ENCODE measurements around the gene NGEF.

NGEF gene

DNA sequence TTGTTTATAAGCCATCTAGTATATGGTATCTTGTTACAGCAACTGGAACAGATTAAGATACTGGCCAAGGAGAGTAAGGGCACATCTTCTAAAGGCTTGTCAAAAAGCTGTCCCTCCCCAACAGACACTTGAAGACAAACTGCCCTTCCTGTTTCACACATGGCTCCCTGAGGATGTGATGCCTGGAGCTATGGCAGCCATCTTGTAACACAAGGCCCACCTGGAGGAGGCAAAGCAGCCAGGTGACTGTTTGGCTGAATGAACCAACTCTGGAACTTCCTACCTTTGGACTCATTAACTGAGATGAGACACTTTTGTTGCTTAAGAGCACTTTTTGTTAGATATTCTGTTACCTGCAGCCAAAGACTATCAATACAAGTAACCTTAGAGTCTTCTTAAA lies 88.6 kb downstream of the NGEF start:
- Histone ChIP-seq H3K4me3 (ENCODE audit: insufficient read length, low read depth) (no peak overlapping the region), H3K9ac (ENCODE audit: insufficient read length, low read depth) (no peak overlapping the region), H3K36me3 (ENCODE audit: insufficient read depth, insufficient read length, low read length) (no peaks in the 10 kb centered on the region), H3K9me3 (ENCODE audit: insufficient read depth, low read length) (no peaks in the 10 kb centered on the region), H3K4me1 (ENCODE audit: insufficient read depth, insufficient read length) (peaks cover 22% of the 10 kb centered on the region), H3K27me3 (ENCODE audit: insufficient read depth, insufficient read length) (peaks cover 50% of the 10 kb centered on the region)
- no peak for DNase-seq (ENCODE audit: low read depth, low spot score)
- TF ChIP-seq SUZ12 (IDR thresholded peaks at IDR 0.05; ENCODE audit: extremely low read depth, insufficient read depth, insufficient read length) (no peak), YY1 (IDR thresholded peaks at IDR 0.05; ENCODE audit: insufficient read depth, insufficient read length) (no peak), ZNF274 (IDR thresholded peaks at IDR 0.05; ENCODE audit: low read depth, low read length) (no peak)

DNA sequence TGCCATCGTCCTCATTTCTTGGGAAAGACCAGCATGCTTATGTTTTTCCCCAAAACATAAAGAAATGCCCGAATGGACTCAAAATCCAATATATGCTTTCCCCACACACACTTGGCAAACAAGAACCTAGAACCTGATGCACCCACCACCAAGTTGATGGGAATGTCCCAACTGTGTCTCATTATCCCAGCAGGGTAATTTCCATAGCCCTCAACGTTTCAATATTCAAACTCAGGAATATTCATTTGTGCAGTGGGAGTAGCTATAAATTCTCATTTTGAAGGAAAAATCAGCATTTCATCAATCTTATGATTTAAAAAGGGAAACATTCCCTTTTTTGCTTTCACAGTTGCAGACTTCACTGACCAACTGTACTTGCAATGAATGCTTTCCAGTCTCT lies 92.3 kb downstream of the NGEF start:
- no peaks in the 10 kb centered on the region for H3K9me3 ChIP-seq (ENCODE audit: insufficient read depth, low read length)
- no peak overlapping the region for H3K9ac ChIP-seq (ENCODE audit: insufficient read length, low read depth)
- peaks cover 7% of the 10 kb centered on the region for H3K4me1 ChIP-seq (ENCODE audit: insufficient read depth, insufficient read length)
- TF ChIP-seq YY1 (IDR thresholded peaks at IDR 0.05; ENCODE audit: insufficient read depth, insufficient read length) = no peak
- no peak for TF ChIP-seq ZNF274 (IDR thresholded peaks at IDR 0.05; ENCODE audit: low read depth, low read length)
- no peak for TF ChIP-seq SUZ12 (IDR thresholded peaks at IDR 0.05; ENCODE audit: extremely low read depth, insufficient read depth, insufficient read length)
- H3K4me3 ChIP-seq (ENCODE audit: insufficient read length, low read depth) = no peak overlapping the region
- H3K36me3 ChIP-seq (ENCODE audit: insufficient read depth, insufficient read length, low read length) = no peaks in the 10 kb centered on the region
- DNase-seq (ENCODE audit: low read depth, low spot score) = no peak
- H3K27me3 ChIP-seq (ENCODE audit: insufficient read depth, insufficient read length) = peaks cover 17% of the 10 kb centered on the region

DNA sequence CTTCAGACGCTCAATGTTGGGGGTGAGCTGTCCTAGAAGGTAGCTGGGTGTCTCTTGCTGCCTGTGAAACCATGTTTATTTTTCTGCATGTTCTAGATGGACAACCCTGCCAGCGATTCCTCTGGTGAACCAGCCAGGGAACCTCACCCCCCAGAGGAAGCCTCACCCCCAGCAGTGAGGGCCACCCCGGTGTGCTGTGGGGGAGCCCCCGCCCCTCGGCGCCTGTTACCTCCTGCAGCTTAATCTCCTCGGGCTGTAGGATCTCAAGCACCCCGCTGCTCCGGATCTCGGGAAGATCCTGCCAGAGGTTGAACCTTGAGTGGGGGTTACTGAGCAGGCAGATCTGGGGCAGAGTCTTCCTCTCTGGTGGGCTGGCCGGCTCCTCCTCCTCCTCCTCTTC lies 93.0 kb downstream of the NGEF start:
- no peak for TF ChIP-seq SUZ12 (IDR thresholded peaks at IDR 0.05; ENCODE audit: extremely low read depth, insufficient read depth, insufficient read length)
- no peak for TF ChIP-seq ZNF274 (IDR thresholded peaks at IDR 0.05; ENCODE audit: low read depth, low read length)
- no peak for TF ChIP-seq YY1 (IDR thresholded peaks at IDR 0.05; ENCODE audit: insufficient read depth, insufficient read length)
- H3K9ac ChIP-seq (ENCODE audit: insufficient read length, low read depth) = no peak overlapping the region
- no peak for DNase-seq (ENCODE audit: low read depth, low spot score)
- H3K36me3 ChIP-seq (ENCODE audit: insufficient read depth, insufficient read length, low read length) = no peaks in the 10 kb centered on the region
- H3K4me3 ChIP-seq (ENCODE audit: insufficient read length, low read depth) = no peak overlapping the region
- H3K4me1 ChIP-seq (ENCODE audit: insufficient read depth, insufficient read length) = peaks cover 1% of the 10 kb centered on the region
- peaks cover 9% of the 10 kb centered on the region for H3K27me3 ChIP-seq (ENCODE audit: insufficient read depth, insufficient read length)
- no peaks in the 10 kb centered on the region for H3K9me3 ChIP-seq (ENCODE audit: insufficient read depth, low read length)

DNA sequence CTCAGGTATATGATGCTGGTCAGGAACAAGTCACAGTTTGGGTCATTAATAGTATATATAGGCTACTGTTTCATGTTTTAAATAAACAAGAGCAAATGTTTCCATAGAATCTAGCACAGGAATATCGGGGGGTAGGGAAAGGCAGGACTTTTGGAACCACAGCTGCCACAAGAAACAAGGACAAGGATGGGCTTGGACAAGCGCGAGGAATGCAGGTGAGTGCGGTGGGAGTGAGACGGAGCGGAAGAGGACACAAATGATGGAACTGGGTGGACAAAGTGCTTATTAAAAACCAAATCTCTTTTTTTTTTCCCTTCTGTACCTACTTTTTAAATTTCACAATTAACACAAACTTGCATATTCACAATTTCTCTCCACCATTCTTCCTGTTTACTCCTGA lies 93.9 kb downstream of the NGEF start:
- no peak overlapping the region for H3K9ac ChIP-seq (ENCODE audit: insufficient read length, low read depth)
- no peaks in the 10 kb centered on the region for H3K9me3 ChIP-seq (ENCODE audit: insufficient read depth, low read length)
- no peak for DNase-seq (ENCODE audit: low read depth, low spot score)
- no peak overlapping the region for H3K4me3 ChIP-seq (ENCODE audit: insufficient read length, low read depth)
- H3K27me3 ChIP-seq (ENCODE audit: insufficient read depth, insufficient read length) = peaks cover under 1% of the 10 kb centered on the region
- no peaks in the 10 kb centered on the region for H3K4me1 ChIP-seq (ENCODE audit: insufficient read depth, insufficient read length)
- TF ChIP-seq YY1 (IDR thresholded peaks at IDR 0.05; ENCODE audit: insufficient read depth, insufficient read length) = no peak
- no peak for TF ChIP-seq ZNF274 (IDR thresholded peaks at IDR 0.05; ENCODE audit: low read depth, low read length)
- no peak for TF ChIP-seq SUZ12 (IDR thresholded peaks at IDR 0.05; ENCODE audit: extremely low read depth, insufficient read depth, insufficient read length)
- no peaks in the 10 kb centered on the region for H3K36me3 ChIP-seq (ENCODE audit: insufficient read depth, insufficient read length, low read length)

DNA sequence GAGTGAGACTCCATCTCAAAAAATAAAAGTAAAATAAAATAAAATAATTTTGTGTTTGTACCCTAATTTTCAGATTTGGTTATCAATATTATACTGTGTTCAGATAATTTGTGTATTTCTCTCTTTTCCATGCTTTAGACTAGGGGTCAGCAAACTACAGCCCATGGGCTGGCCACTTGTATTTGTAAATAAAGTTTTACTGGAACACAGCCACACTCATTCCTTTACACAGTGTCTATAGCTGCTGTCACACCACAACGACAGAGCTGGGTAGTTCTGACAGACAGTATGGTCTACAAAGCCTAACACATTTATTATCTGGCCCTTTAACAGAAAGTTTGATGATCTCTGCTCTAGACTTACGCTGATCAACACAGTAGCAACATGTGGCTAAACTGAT lies 99.2 kb downstream of the NGEF start:
- TF ChIP-seq ZNF274 (IDR thresholded peaks at IDR 0.05; ENCODE audit: low read depth, low read length) = no peak
- no peak for TF ChIP-seq SUZ12 (IDR thresholded peaks at IDR 0.05; ENCODE audit: extremely low read depth, insufficient read depth, insufficient read length)
- no peak for TF ChIP-seq YY1 (IDR thresholded peaks at IDR 0.05; ENCODE audit: insufficient read depth, insufficient read length)
- no peaks in the 10 kb centered on the region for H3K36me3 ChIP-seq (ENCODE audit: insufficient read depth, insufficient read length, low read length)
- DNase-seq (ENCODE audit: low read depth, low spot score) = no peak
- peaks cover 24% of the 10 kb centered on the region; the same call in 1 of the 2 replicates for H3K9me3 ChIP-seq (ENCODE audit: insufficient read depth, low read length)
- no peaks in the 10 kb centered on the region for H3K27me3 ChIP-seq (ENCODE audit: insufficient read depth, insufficient read length)
- H3K4me3 ChIP-seq (ENCODE audit: insufficient read length, low read depth) = no peak overlapping the region
- H3K4me1 ChIP-seq (ENCODE audit: insufficient read depth, insufficient read length) = no peaks in the 10 kb centered on the region
- H3K9ac ChIP-seq (ENCODE audit: insufficient read length, low read depth) = no peak overlapping the region

DNA sequence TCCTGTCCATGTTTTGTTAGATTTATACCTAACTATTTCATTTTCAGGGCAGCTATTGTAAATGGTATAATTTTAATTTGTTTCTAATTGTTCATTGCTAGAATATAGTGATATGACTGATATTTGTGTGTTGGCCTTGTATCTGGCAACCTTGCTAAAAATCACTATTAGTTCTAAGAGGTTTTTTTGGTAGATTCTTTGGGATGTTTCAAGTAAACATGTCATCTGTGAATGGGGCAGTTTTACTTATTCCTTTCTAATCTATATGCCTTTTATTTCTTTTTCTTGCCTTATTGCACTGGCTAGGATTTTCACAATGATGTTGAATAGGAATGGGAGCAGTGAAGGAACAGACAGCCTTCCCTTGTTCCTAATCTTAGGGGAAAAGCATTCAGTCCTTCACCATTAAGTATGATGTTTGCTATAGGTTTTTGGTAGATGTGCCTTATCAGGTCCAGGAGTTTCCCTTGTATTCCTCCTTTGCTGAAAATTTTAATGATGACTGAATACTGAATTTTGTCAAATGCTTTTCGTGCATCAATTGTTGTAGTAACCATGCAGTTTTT lies 101.3 kb downstream of the NGEF start:
- H3K4me1 ChIP-seq (ENCODE audit: insufficient read depth, insufficient read length) = no peaks in the 10 kb centered on the region
- H3K9ac ChIP-seq (ENCODE audit: insufficient read length, low read depth) = no peak overlapping the region
- no peak overlapping the region for H3K4me3 ChIP-seq (ENCODE audit: insufficient read length, low read depth)
- peaks cover 24% of the 10 kb centered on the region; the same call in 1 of the 2 replicates for H3K9me3 ChIP-seq (ENCODE audit: insufficient read depth, low read length)
- no peaks in the 10 kb centered on the region for H3K27me3 ChIP-seq (ENCODE audit: insufficient read depth, insufficient read length)
- no peaks in the 10 kb centered on the region for H3K36me3 ChIP-seq (ENCODE audit: insufficient read depth, insufficient read length, low read length)
- DNase-seq (ENCODE audit: low read depth, low spot score) = no peak
- TF ChIP-seq SUZ12 (IDR thresholded peaks at IDR 0.05; ENCODE audit: extremely low read depth, insufficient read depth, insufficient read length) (no peak), ZNF274 (IDR thresholded peaks at IDR 0.05; ENCODE audit: low read depth, low read length) (no peak), YY1 (IDR thresholded peaks at IDR 0.05; ENCODE audit: insufficient read depth, insufficient read length) (no peak)

DNA sequence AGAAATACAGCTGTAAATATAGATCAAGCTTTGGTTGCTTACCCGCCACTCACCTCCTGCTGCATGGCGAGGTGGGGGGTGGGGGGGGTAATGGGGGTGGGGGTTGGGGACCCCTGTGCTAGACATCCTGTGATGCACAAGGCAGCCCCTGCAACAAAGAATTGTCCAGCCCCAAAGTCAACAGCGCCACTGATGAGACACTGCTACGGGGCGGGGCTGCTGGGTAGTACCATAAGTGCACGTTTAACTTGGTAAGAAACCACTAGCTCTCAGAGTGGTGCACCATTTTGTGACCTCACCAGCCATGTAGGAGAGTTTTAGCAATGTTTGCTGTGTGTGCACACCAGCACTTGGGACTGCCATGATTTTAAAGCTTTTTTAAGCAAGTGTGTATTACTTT lies 102.7 kb downstream of the NGEF start:
- Histone ChIP-seq H3K36me3 (ENCODE audit: insufficient read depth, insufficient read length, low read length) (no peaks in the 10 kb centered on the region), H3K9me3 (ENCODE audit: insufficient read depth, low read length) (peaks cover 24% of the 10 kb centered on the region; the same call in 1 of the 2 replicates), H3K4me3 (ENCODE audit: insufficient read length, low read depth) (no peak overlapping the region), H3K27me3 (ENCODE audit: insufficient read depth, insufficient read length) (no peaks in the 10 kb centered on the region), H3K9ac (ENCODE audit: insufficient read length, low read depth) (no peak overlapping the region), H3K4me1 (ENCODE audit: insufficient read depth, insufficient read length) (no peaks in the 10 kb centered on the region)
- TF ChIP-seq YY1 (IDR thresholded peaks at IDR 0.05; ENCODE audit: insufficient read depth, insufficient read length) = no peak
- no peak for DNase-seq (ENCODE audit: low read depth, low spot score)
